Brain microvascular endothelial cell (primary cell): Measurements from ENCODE around the gene MAST1.
"Not testable (repeated sequence)": the region's sequence is repeated elsewhere in the genome, so short reads cannot be mapped to it uniquely, and the experiment has no call there.

Experiments used
- DNase-seq: peaks from one replicate; pipeline ENCODE4 v3.0.0-alpha.2; 2020
- H3K27ac ChIP-seq: fragments of 250-450 bp; sonication (Bioruptor Pico); 2 replicates; pipeline ENCODE4 v1.5.1; 2020; ENCODE audit warnings: mild to moderate bottlenecking, moderate library complexity
- H3K27me3 ChIP-seq: fragments of 250-450 bp; sonication (Bioruptor Pico); replicated peaks from 2 replicates; pipeline ENCODE4 v1.5.1; 2020; ENCODE audit warnings: mild to moderate bottlenecking
- H3K36me3 ChIP-seq: fragments of 250-450 bp; sonication (Bioruptor Pico); replicated peaks from 2 replicates; pipeline ENCODE4 v1.5.1; 2020; ENCODE audit warnings: mild to moderate bottlenecking
- H3K4me3 ChIP-seq: 2 replicates; pipeline ENCODE4 v1.5.1; 2011; ENCODE audit warnings: low read depth, mild to moderate bottlenecking, control low read depth, low read length, moderate library complexity
- CTCF ChIP-seq: IDR thresholded peaks from 2 replicates; pipeline ENCODE4 v1.5.1; 2011; ENCODE audit warnings: low read depth, mild to moderate bottlenecking, moderate library complexity, low read length, control low read depth, inconsistent platforms; ENCODE audit errors: missing control alignments
- in situ Hi-C: cut with HindIII; loops from 2 replicates; pipeline ENCODE4 v1.10.0; 2017; ENCODE audit warnings: low sequenced_read_pairs, low pct_ligation_motif_present

The MAST1 gene

GRCh38 chr19:12913851-12914690 lies 75.8 kb downstream of the MAST1 start:
- in situ Hi-C loops = no loop called here
- no peak for DNase-seq
- H3K4me3 ChIP-seq = no peak overlapping the region

GRCh38 chr19:12915860-12916259 lies 77.5 kb downstream of the MAST1 start:
- H3K4me3 ChIP-seq, DNase-seq, in situ Hi-C loops, H3K36me3 ChIP-seq, H3K27me3 ChIP-seq, H3K27ac ChIP-seq: not testable (repeated sequence)

More at GRCh38 chr19:12913851-12914690, 75.8 kb downstream of the MAST1 start:
- Histone ChIP-seq H3K36me3 (no peaks in the 10 kb centered on the region), H3K27me3 (no peaks in the 10 kb centered on the region), H3K27ac (no peak overlapping the region)
- TF ChIP-seq CTCF = no peak

- no peak for DNase-seq
- in situ Hi-C loops = no loop called here
Observed at GRCh38 chr19:12918253-12918652, 79.9 kb downstream of the MAST1 start.

GRCh38 chr19:12921047-12921446 lies 82.7 kb downstream of the MAST1 start:
- no peak for TF ChIP-seq CTCF
- DNase-seq = no peak
- H3K36me3 ChIP-seq = peaks cover 34% of the 10 kb centered on the region
- no peak overlapping the region for H3K4me3 ChIP-seq
- H3K27ac ChIP-seq = no peak overlapping the region
- in situ Hi-C loops = no loop called here
- H3K27me3 ChIP-seq = no peaks in the 10 kb centered on the region

More at GRCh38 chr19:12918253-12918652, 79.9 kb downstream of the MAST1 start:
- Histone ChIP-seq H3K27ac (no peak overlapping the region), H3K27me3 (no peaks in the 10 kb centered on the region), H3K4me3 (no peak overlapping the region), H3K36me3 (peaks cover 11% of the 10 kb centered on the region)
- no peak for TF ChIP-seq CTCF

GRCh38 chr19:12922959-12923358 lies 84.6 kb downstream of the MAST1 start:
- no peak for DNase-seq
- Histone ChIP-seq H3K27me3 (no peaks in the 10 kb centered on the region), H3K36me3 (peaks cover 46% of the 10 kb centered on the region), H3K4me3 (no peak overlapping the region), H3K27ac (no peak overlapping the region)
- no peak for TF ChIP-seq CTCF
- in situ Hi-C loops = no loop called here
